Thymus (tissue), 11 donors: ENCODE results near the gene AEBP1. TPM values are rescaled to one million over a fixed set of nuclear protein-coding genes. Genes with fewer than 3 reads are reported as not detected.

Experiments
- DNase-seq, 9 donors: peaks; one replicate each; pipeline ENCODE4 v3.0.0-alpha.2; 2013; ENCODE audit warnings: low spot score in 9 of 9, low read depth in 6 of 9, missing footprints in 1 of 9
- H3K27ac ChIP-seq, 2 donors: one replicate each; pipeline ENCODE4 v1.5.1; 2013; ENCODE audit warnings: control low read depth in 1 of 2, low read depth in 1 of 2, low read length in 1 of 2, mild to moderate bottlenecking in 1 of 2, moderate library complexity in 1 of 2
- H3K27me3 ChIP-seq, 2 donors: one replicate each; pipeline ENCODE4 v1.5.1; 2013; ENCODE audit warnings: low read length in 1 of 2; ENCODE audit not compliant: control insufficient read depth in 2 of 2, insufficient read depth in 1 of 2
- H3K36me3 ChIP-seq, 2 donors: one replicate each; pipeline ENCODE4 v1.5.1; 2013; ENCODE audit warnings: low read length in 1 of 2, mild to moderate bottlenecking in 1 of 2, moderate library complexity in 1 of 2; ENCODE audit not compliant: control insufficient read depth in 2 of 2, insufficient read depth in 2 of 2
- H3K4me1 ChIP-seq, 2 donors: one replicate each; pipeline ENCODE4 v1.5.1; 2013; ENCODE audit warnings: low read length in 2 of 2; ENCODE audit not compliant: control insufficient read depth in 2 of 2, insufficient read depth in 2 of 2
- H3K4me3 ChIP-seq, 2 donors: one replicate each; pipeline ENCODE4 v1.5.1; 2013; ENCODE audit warnings: low read length in 2 of 2, control low read depth in 1 of 2, mild to moderate bottlenecking in 1 of 2
- H3K9me3 ChIP-seq, 2 donors: one replicate each; pipeline ENCODE4 v1.5.1; 2013; ENCODE audit warnings: low read length in 1 of 2, mild to moderate bottlenecking in 1 of 2; ENCODE audit not compliant: control insufficient read depth in 2 of 2, insufficient read depth in 1 of 2
- WGBS: extraction: QIAGEN DNeasy Blood & Tissue Kit; methylation state at CpG from one replicate; pipeline ENCODE4 v1.1.7; 2013; 5-methylcytosine and 5-hydroxymethylcytosine counted together
- polyA plus RNA-seq: library from polyadenylated mRNA; stranded (reverse); fragments of 200-250 nt; gene quantifications from one replicate; pipeline ENCODE4 v1.2.3, GENCODE V29; 2013
- total RNA-seq: library from RNA; stranded (reverse); fragments of 120-200 nt; gene quantifications from one replicate; pipeline ENCODE4 v1.2.4, GENCODE V29; 2013
- donor health status: healthy.

Gene AEBP1
- total and polyA plus RNA-seq, 2 donors: 57.4 to 126 TPM

GRCh38 chr7:44073664-44074348 lies 30.3 kb upstream of the AEBP1 start:
- no peaks in the 10 kb centered on the region for H3K27me3 ChIP-seq
- H3K36me3 ChIP-seq: peaks cover 62 to 72% of the 10 kb centered on the region in 2 donors
- peak in 2 of 9 donors; percentile 50 to 57 for DNase-seq
- peaks cover 10 to 49% of the 10 kb centered on the region in 2 donors for H3K4me1 ChIP-seq
- H3K27ac ChIP-seq: peak overlapping the region; percentile 37 to 55
- H3K9me3 ChIP-seq: no peaks in the 10 kb centered on the region
- 82% methylated on average over 26 of the region's 26 CpGs for WGBS
- H3K4me3 ChIP-seq: no peak overlapping the region

DNA sequence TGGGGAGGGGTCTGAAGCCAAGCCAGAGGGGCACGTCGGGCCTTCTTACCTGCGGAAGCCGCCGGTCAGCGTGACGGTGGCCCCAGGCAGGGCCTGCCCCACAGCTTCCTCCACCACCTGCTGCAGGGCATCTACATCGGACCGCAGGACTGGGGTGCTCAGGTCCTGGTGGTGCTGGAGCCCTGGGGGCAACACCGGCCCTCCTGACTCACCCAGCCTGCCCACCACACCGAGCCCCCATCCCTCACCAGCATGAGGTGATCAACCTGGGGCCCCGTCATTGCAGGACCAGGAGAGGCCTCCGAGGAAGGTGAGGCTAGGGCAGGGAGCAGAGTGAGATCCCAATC lies 29.8 kb upstream of the AEBP1 start:
- H3K27me3 ChIP-seq: no peaks in the 10 kb centered on the region
- H3K9me3 ChIP-seq: no peaks in the 10 kb centered on the region
- DNase-seq: no peak
- H3K4me3 ChIP-seq: no peak overlapping the region
- H3K27ac ChIP-seq: peak overlapping the region in 1 of 2 donors; percentile 55
- WGBS: 84% methylated on average over 13 of the region's 13 CpGs
- peaks cover 67 to 77% of the 10 kb centered on the region in 2 donors for H3K36me3 ChIP-seq
- H3K4me1 ChIP-seq: peaks cover 10 to 54% of the 10 kb centered on the region in 2 donors

GRCh38 chr7:44075296-44076075 lies 28.7 kb upstream of the AEBP1 start:
- H3K27ac ChIP-seq: peak overlapping the region in 1 of 2 donors; percentile 11
- H3K4me1 ChIP-seq: peaks cover 13 to 66% of the 10 kb centered on the region in 2 donors
- H3K9me3 ChIP-seq: no peaks in the 10 kb centered on the region
- no peak for DNase-seq
- WGBS: 94% methylated on average over 17 of the region's 17 CpGs
- H3K36me3 ChIP-seq: peaks cover 79 to 88% of the 10 kb centered on the region in 2 donors
- H3K27me3 ChIP-seq: no peaks in the 10 kb centered on the region
- H3K4me3 ChIP-seq: no peak overlapping the region

GRCh38 chr7:44076101-44076895 lies 27.8 kb upstream of the AEBP1 start:
- DNase-seq: no peak
- no peak overlapping the region for H3K4me3 ChIP-seq
- peaks cover 21 to 71% of the 10 kb centered on the region in 2 donors for H3K4me1 ChIP-seq
- no peak overlapping the region for H3K27ac ChIP-seq
- WGBS: 98% methylated on average over 20 of the region's 20 CpGs
- no peaks in the 10 kb centered on the region for H3K27me3 ChIP-seq
- no peaks in the 10 kb centered on the region for H3K9me3 ChIP-seq
- H3K36me3 ChIP-seq: peaks cover 85 to 91% of the 10 kb centered on the region in 2 donors

DNA sequence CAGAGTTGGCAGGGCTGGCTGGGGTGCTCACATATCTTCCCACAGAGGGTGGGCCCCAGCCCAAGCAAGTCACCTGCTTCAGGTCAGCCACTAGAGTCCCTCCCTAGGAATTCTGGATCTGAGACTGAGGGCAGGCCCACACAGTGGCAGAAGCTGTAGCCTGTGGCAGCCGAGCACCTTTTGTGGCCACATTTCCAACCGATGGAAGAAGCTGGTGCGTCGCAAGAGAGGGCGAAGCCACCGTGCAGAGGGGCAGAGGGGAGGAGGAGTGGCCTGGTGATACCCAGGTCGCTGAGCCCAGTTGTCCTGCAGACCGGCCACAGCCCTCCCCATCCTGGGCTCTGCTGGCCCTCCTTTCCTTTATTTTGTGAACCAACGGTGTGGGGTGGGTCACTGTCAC lies 27.1 kb upstream of the AEBP1 start:
- H3K27me3 ChIP-seq: no peaks in the 10 kb centered on the region
- 91% methylated on average over 9 of the region's 9 CpGs for WGBS
- no peak for DNase-seq
- peaks cover 23 to 71% of the 10 kb centered on the region in 2 donors for H3K4me1 ChIP-seq
- no peak overlapping the region for H3K27ac ChIP-seq
- H3K4me3 ChIP-seq: no peak overlapping the region
- no peaks in the 10 kb centered on the region for H3K9me3 ChIP-seq
- H3K36me3 ChIP-seq: peaks cover 85% of the 10 kb centered on the region in 2 donors

GRCh38 chr7:44077681-44078091 lies 26.5 kb upstream of the AEBP1 start:
- DNase-seq: no peak
- H3K9me3 ChIP-seq: no peaks in the 10 kb centered on the region
- peak overlapping the region in 1 of 2 donors; percentile 25 for H3K27ac ChIP-seq
- 84% methylated on average over 5 of the region's 5 CpGs for whole genome bisulfite sequencing
- peaks cover 17 to 64% of the 10 kb centered on the region in 2 donors for H3K4me1 ChIP-seq
- H3K4me3 ChIP-seq: no peak overlapping the region
- H3K36me3 ChIP-seq: peaks cover 79% of the 10 kb centered on the region in 2 donors
- H3K27me3 ChIP-seq: no peaks in the 10 kb centered on the region

- Histone ChIP-seq H3K4me1 (peaks cover 15 to 59% of the 10 kb centered on the region in 2 donors), H3K9me3 (no peaks in the 10 kb centered on the region), H3K27ac (peak overlapping the region in 1 of 2 donors; percentile 9), H3K27me3 (no peaks in the 10 kb centered on the region), H3K36me3 (peaks cover 70 to 71% of the 10 kb centered on the region in 2 donors), H3K4me3 (no peak overlapping the region)
- WGBS: 96% methylated on average over 8 of the region's 8 CpGs
- DNase-seq: no peak
These were observed 25.6 kb upstream of the AEBP1 start for GRCh38 chr7:44078521-44078920.

DNA sequence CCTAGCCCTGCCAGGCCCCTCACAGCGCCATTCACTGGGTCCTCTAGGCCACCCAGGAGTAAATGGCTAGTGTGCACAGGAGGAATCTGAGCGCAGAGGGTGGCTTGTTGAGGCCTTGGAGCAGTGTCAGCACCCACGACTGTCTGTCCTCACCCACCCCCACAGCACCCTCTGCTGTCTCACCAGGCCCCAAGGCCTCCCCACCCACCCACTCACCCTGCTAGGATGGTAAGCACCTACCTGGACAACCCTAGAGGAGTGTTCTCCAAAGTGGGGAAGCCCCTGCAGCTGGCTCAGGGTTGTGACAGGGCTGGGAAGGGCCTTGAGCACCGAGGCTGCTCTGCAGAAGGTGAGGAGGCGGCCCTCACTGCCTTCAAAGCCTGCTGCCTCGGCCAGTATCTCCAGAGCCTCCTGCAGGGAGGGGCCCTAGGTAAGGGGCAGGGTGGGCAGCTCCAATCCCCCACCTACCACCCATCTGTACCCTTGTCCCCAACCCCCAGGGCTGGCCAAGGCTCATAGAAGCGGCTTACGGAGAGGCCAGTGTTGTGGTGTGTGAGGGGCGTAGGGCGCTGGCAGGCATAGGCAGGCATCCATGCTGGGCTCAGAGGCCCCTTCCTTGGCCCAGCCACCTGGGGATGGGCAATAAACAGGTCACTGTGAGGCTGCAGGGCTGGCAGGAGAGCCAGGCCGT lies 24.7 kb upstream of the AEBP1 start:
- 93% methylated on average over 11 of the region's 11 CpGs for WGBS
- Histone ChIP-seq H3K4me3 (no peak overlapping the region), H3K36me3 (peaks cover 61% of the 10 kb centered on the region in 2 donors), H3K4me1 (peaks cover 25 to 59% of the 10 kb centered on the region in 2 donors), H3K27me3 (no peaks in the 10 kb centered on the region), H3K27ac (no peak overlapping the region), H3K9me3 (no peaks in the 10 kb centered on the region)
- no peak for DNase-seq
